Esophagus muscularis mucosa (tissue), 4 donors: ENCODE measurements around the gene DSP. TPM values are rescaled to one million over a fixed set of nuclear protein-coding genes. Genes with fewer than 3 reads are reported as not detected.

Source experiments
- DNase-seq: peaks from one replicate; pipeline ENCODE4 v3.0.0-alpha.2; 2017; ENCODE audit errors: extremely low spot score
- H3K27ac ChIP-seq, 4 donors: fragments of 200-600 bp; sonication (generic); replicated peaks in 1 of 4; 1 replicate in 3 of 4; 2 replicates in 1 of 4; pipeline ENCODE4 v1.5.1; 2016 to 2019; ENCODE audit warnings: mild to moderate bottlenecking in 1 of 4
- H3K27me3 ChIP-seq, 4 donors: fragments of 200-600 bp; sonication (generic); one replicate each; pipeline versions ENCODE4 v1.5.1 to v1.6.0; 2016 to 2019
- H3K36me3 ChIP-seq, 4 donors: fragments of 200-600 bp; sonication (generic); one replicate each; pipeline ENCODE4 v1.5.1; 2016 to 2019
- H3K4me1 ChIP-seq, 4 donors: fragments of 200-600 bp; sonication (generic); one replicate each; pipeline ENCODE4 v1.5.1; 2016 to 2019
- H3K4me3 ChIP-seq, 4 donors: fragments of 200-600 bp; sonication (generic); 1 replicate in 2 of 4; 2 replicates in 2 of 4; pipeline ENCODE4 v1.5.1; 2016 to 2019; ENCODE audit warnings: mild to moderate bottlenecking in 4 of 4, moderate library complexity in 1 of 4
- H3K9me3 ChIP-seq, 4 donors: fragments of 200-600 bp; sonication (generic); 1 replicate in 3 of 4; 2 replicates in 1 of 4; pipeline ENCODE4 v1.5.1; 2016 to 2019
- EP300 ChIP-seq: sonication (generic); formaldehyde crosslinking; IDR thresholded peaks from one replicate; pipeline ENCODE4 v1.6.1; 2017; ENCODE audit warnings: antibody characterized with exemption
- POLR2A ChIP-seq: fragments of 450-650 bp; IDR thresholded peaks from one replicate; pipeline ENCODE4 v1.6.1; 2017; ENCODE audit warnings: antibody characterized with exemption, moderate library complexity, mild to moderate bottlenecking, low read depth
- POLR2AphosphoS5 ChIP-seq, 2 donors: sonication (generic); formaldehyde crosslinking; IDR thresholded peaks; one replicate each; pipeline ENCODE4 v1.6.1; 2017; ENCODE audit warnings: antibody characterized with exemption in 2 of 2
- WGBS: methylation state at CpG from one replicate; pipeline ENCODE4 v1.1.5; 2018; 5-methylcytosine and 5-hydroxymethylcytosine counted together
- intact Hi-C: fragments of 100-400 bp; cut with DNase I; formaldehyde crosslinking; loops from one replicate; pipeline ENCODE4 v1.15.1; 2023
- total RNA-seq, 4 donors: library from RNA; depleted of rRNA; stranded (reverse); fragments of >200 nt; gene quantifications; one replicate each; pipeline versions ENCODE4 v1.1.0 to v1.2.1, GENCODE V29; 2016
- TF ChIP-seq, protein P1 (sequence below), 3 experiments: fragments of 200-600 bp in 2 of 3; fragments of 450-650 bp in 1 of 3; sonication (generic) in 2 of 3; IDR thresholded peaks; one replicate each; pipeline ENCODE4 v1.5.1; 2017 to 2019; ENCODE audit warnings: antibody characterized with exemption in 3 of 3, mild to moderate bottlenecking in 2 of 3, moderate library complexity in 1 of 3

Gene DSP
- total RNA-seq, 4 donors from 2014 or later = 2.1 to 9.4 (median 5.9) TPM

DNA sequence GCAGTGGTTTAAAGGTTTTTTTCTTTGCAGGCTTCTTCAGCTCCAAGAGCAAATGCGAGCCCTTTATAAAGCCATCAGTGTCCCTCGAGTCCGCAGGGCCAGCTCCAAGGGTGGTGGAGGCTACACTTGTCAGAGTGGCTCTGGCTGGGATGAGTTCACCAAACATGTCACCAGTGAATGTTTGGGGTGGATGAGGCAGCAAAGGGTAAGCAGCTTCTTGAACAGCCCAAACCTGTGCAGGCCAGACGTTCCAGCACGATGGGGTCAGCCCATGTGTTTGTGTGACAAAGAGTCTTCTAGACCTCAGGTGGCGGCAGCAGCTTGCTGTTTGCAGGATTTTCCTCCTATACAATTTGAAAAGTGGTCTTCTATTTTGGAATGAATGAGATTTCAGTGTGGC, 17.7 kb downstream of the DSP start:
- Histone ChIP-seq H3K27me3 (peaks cover 0 to 30% (median 0%) of the 10 kb centered on the region in 4 donors), H3K27ac (no peak overlapping the region), H3K4me3 (no peak overlapping the region), H3K9me3 (no peaks in the 10 kb centered on the region), H3K4me1 (no peaks in the 10 kb centered on the region), H3K36me3 (peaks cover 0 to 29% (median 0%) of the 10 kb centered on the region in 4 donors)
- 92% methylated on average over 6 of the region's 6 CpGs for WGBS
- DNase-seq = peak; percentile 92
- intact Hi-C loops = no loop called here
- TF ChIP-seq POLR2A (no peak), POLR2AphosphoS5 (IDR thresholded peaks at IDR 0.05) (no peak), EP300 (no peak)
- TF ChIP-seq, protein P1, sequence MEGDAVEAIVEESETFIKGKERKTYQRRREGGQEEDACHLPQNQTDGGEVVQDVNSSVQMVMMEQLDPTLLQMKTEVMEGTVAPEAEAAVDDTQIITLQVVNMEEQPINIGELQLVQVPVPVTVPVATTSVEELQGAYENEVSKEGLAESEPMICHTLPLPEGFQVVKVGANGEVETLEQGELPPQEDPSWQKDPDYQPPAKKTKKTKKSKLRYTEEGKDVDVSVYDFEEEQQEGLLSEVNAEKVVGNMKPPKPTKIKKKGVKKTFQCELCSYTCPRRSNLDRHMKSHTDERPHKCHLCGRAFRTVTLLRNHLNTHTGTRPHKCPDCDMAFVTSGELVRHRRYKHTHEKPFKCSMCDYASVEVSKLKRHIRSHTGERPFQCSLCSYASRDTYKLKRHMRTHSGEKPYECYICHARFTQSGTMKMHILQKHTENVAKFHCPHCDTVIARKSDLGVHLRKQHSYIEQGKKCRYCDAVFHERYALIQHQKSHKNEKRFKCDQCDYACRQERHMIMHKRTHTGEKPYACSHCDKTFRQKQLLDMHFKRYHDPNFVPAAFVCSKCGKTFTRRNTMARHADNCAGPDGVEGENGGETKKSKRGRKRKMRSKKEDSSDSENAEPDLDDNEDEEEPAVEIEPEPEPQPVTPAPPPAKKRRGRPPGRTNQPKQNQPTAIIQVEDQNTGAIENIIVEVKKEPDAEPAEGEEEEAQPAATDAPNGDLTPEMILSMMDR (IDR thresholded peaks at IDR 0.05) = no peak

DNA sequence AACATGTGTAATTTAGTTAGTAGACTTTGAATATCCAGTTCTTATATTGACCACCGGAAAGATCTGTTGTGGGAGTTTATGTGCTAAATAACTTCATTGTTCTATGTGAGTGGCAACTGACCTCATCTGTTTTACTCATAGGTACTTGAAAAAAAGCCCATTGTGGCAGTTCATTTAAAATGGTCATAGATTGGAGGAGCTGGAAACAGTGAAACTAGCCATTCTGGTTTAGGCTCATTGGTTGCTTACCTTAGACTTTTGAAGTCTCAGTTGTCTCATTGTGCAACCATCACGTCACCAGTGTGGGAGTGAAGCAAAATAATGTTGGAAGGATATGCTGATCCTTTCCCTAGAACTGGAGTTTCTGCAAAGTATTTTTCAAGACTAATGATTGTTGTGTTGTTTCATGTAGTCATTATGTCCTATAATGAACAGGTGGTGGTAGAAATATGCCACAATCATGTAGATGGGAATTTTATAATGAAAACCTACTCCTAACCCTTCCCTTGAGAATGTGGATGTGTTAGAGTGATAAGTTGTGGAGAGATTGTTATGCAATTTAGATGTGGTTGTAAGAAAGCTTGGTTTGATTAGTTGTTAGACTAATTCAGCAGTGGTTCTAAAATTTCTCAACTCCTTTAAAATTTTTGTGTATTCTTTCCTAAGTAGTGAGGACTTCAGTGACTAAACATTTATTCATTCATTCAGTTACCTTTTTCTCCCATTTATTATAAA, 18.3 kb downstream of the DSP start:
- peaks cover 0 to 30% (median 0%) of the 10 kb centered on the region in 4 donors for H3K36me3 ChIP-seq
- H3K4me1 ChIP-seq = no peaks in the 10 kb centered on the region
- 74% methylated on average over 2 of the region's 2 CpGs for WGBS
- peak; percentile 10 for DNase-seq
- peaks cover 0 to 35% (median 0%) of the 10 kb centered on the region in 4 donors for H3K27me3 ChIP-seq
- H3K9me3 ChIP-seq = no peaks in the 10 kb centered on the region
- TF ChIP-seq EP300 (no peak), POLR2A (no peak), POLR2AphosphoS5 (IDR thresholded peaks at IDR 0.05) (no peak)
- TF ChIP-seq, protein P1 (IDR thresholded peaks at IDR 0.05) = no peak
- intact Hi-C loops = no loop called here
- H3K27ac ChIP-seq = no peak overlapping the region
- no peak overlapping the region for H3K4me3 ChIP-seq

DNA sequence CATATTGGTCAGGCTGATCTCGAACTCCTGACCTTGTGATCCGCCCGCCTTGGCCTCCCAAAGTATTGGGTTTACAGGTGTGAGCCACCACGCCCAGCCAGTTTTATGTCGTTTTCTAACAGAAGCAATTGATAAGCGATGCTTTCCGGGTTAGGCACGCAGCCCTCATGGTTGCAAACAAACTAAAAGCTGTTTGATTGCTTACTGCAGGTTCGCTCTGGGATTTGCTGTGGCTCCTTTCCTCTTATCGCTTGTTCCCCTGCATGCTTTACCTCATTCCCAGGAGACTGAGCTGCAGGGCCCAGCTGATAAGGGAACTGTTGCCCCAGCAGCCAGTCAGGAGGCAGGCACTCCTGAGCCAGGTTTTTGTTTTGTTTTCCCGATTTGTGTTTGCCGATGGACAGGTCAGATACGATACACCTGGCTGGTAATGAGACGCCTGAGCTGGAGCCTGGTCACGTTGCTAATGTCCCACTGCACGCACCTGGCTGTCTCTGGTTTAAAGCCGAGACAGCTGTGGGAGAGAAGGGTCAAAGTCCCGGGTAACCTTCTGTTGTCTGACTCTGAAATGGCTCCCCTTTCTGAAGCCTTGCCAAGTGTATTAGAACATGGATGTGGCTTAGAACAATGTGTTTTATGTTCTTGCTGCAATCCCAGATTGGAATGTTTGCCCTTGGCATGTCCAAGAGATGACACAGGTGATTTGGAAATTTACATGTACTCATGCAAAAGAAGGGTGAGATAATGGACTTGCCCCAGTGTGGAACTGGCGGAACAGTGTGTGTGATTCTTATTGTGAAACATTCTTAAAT, 19.9 kb downstream of the DSP start:
- H3K36me3 ChIP-seq = peaks cover 0 to 46% (median 0%) of the 10 kb centered on the region in 4 donors
- no peaks in the 10 kb centered on the region for H3K9me3 ChIP-seq
- intact Hi-C loops = no loop called here
- no peak overlapping the region for H3K4me3 ChIP-seq
- H3K4me1 ChIP-seq = no peaks in the 10 kb centered on the region
- no peak overlapping the region for H3K27ac ChIP-seq
- H3K27me3 ChIP-seq = peaks cover 0 to 39% (median 0%) of the 10 kb centered on the region in 4 donors
- no peak for DNase-seq
- no peak for TF ChIP-seq POLR2A
- WGBS = 75% methylated on average over 19 of the region's 19 CpGs

DNA sequence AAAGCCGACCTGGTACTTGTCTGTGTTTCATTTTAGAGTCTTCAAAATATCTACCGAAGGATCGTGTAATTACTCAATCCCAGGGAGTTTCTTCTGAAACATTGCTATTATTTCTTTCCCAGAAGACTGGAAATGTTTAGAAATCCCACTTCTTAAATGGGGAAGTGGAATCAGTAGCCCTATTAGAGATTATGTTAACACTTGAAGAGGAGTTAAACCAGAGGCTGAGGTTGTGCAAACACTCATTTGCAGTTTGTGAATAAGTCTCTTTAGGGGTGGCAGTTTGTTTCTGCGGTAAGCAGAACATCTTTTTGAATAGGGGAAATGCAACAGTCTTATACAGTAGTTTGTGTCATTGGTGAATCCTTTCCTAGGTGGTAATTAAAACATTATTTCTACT, 21.3 kb downstream of the DSP start:
- Histone ChIP-seq H3K4me1 (no peaks in the 10 kb centered on the region), H3K9me3 (no peaks in the 10 kb centered on the region), H3K27me3 (peaks cover 0 to 40% (median 0%) of the 10 kb centered on the region in 4 donors), H3K27ac (no peak overlapping the region), H3K4me3 (no peak overlapping the region), H3K36me3 (peaks cover 0 to 59% (median 0%) of the 10 kb centered on the region in 4 donors)
- no peak for TF ChIP-seq EP300
- no peak for TF ChIP-seq POLR2AphosphoS5 (IDR thresholded peaks at IDR 0.05)
- TF ChIP-seq, protein P1 (IDR thresholded peaks at IDR 0.05) = no peak
- no peak for TF ChIP-seq POLR2A
- intact Hi-C loops = no loop called here
- 66% methylated on average over 4 of the region's 4 CpGs for WGBS
- no peak for DNase-seq

DNA sequence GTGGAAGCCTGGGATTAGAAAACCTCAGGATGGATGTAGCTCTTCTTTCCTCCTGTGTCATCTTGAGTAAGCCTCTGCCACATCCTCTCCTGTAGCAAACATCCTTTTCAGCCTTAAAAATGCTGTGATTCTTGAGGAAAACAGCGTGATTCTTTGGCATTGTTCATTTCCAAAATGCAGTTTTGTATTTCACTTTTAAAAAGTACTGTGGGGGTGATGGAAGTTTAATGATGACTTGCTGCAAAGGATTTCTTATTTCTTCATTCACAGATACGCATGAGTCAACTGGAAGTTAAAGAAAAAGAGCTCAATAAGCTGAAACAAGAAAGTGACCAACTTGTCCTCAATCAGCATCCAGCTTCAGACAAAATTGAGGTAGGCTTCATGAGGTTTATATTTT, 24.6 kb downstream of the DSP start:
- 74% methylated on average over 2 of the region's 2 CpGs for WGBS
- DNase-seq = no peak
- Histone ChIP-seq H3K27me3 (peaks cover 0 to 54% (median 0%) of the 10 kb centered on the region in 4 donors), H3K4me1 (no peaks in the 10 kb centered on the region), H3K36me3 (peaks cover 0 to 74% (median 0%) of the 10 kb centered on the region in 4 donors), H3K27ac (no peak overlapping the region), H3K9me3 (no peaks in the 10 kb centered on the region), H3K4me3 (no peak overlapping the region)
- TF ChIP-seq EP300 (no peak), POLR2AphosphoS5 (IDR thresholded peaks at IDR 0.05) (no peak), POLR2A (no peak)
- TF ChIP-seq, protein P1 (IDR thresholded peaks at IDR 0.05) = no peak
- intact Hi-C loops = no loop called here
